HG02973 (cell line): Measurements from ENCODE around the gene KDM2B.

Experiments
- ATAC-seq: cut with Tn5 transposase; IDR thresholded peaks from one replicate; pipeline ENCODE4 v1.9.1; 2021; ENCODE audit warnings: moderate library complexity; ENCODE audit not compliant: unreplicated experiment

Gene KDM2B

GRCh38 chr12:121580959-121581685, at the start of gene KDM2B:
Gene KDM2B, minus strand, starts transcription at chr12:121581023. Its CDS starts 112 bp downstream, at chr12:121580911.
- no peak for ATAC-seq

DNA sequence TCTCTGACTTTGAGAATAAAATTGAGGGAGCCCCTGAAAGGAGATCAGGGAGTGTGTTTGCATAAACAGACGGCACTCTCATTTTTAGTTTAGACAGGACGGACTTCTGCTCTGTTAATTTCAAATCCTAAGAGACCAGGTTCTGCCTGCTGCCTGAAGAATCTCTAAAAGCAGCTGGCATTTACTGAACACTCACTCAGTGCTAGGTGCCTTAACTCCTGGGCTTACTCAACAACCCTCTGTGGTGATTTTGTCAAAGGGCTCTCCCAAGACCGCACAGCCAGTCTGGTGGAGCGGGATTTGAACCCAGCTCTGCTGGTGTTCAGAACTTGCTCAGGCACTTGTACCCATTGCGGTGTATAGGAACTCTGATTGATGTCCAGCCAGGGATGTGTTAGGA, 47.7 kb upstream of the KDM2B start:
- no peak for ATAC-seq

DNA sequence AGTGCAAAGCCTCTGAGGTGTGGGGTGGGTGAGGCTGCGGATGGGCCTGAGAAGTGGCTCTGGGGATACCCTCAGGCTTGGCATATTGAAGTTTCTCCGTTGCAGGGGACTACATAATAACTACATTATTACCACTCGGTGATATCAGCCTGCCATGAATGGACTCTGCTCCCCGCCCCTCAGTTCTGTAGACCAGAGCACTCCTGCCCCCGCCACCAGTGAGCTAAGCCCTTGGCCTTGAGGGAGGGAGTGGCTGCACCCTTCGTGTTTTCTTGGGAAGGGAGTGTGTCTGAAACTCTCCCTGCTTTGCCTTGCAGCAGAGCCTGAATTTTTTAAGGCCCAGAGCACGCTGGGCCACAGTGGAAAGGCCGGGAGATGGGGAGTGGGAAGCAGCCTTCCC, 47.2 kb upstream of the KDM2B start:
- ATAC-seq: no peak

DNA sequence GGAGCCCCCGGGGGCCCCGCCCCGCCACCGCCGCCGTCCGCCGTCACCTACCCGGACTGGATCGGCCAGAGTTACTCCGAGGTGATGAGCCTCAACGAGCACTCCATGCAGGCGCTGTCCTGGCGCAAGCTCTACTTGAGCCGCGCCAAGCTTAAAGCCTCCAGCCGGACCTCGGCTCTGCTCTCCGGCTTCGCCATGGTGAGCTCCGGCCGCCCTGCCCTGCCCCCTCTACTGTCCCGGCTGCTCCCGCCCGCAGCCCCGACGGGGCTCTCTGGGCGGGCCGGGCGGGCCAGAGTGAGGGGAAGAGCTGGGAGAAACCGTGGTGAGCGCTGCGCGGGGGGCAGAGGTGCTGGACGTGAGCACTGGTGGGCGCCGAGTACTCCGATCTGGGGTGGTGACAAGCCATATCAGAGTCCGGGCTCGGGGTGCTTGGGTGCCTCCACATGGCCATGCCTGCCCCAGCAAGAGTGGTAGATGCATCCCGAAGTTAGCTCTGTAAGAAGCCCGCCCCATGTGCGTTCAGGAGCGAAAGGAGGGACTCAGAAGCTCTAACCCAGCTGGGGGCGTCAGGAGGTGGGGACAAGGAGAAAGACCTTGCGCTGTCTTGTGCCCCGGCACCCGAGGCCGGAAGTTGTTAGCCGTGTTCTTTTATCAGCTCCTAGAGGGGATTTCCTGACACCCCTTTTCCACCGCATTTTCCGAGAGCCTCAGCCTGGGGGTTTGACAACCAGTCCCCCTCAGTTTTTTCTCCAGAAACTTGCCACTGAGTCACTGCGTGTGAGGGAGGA, 46.2 kb upstream of the KDM2B start:
- ATAC-seq: peak; percentile 30

- ATAC-seq: peak; percentile 57
Measured at GRCh38 chr12:121626087-121626852, 45.4 kb upstream of the KDM2B start, which contains the start of gene ORAI1. Gene ORAI1, plus strand, starts transcription at chr12:121626530.

GRCh38 chr12:121620333-121620891, 39.6 kb upstream of the KDM2B start:
- ATAC-seq: no peak

- no peak for ATAC-seq
Measured at GRCh38 chr12:121618659-121619233, 37.9 kb upstream of the KDM2B start.

- no peak for ATAC-seq
Measured at GRCh38 chr12:121614872-121615467, 34.1 kb upstream of the KDM2B start.

DNA sequence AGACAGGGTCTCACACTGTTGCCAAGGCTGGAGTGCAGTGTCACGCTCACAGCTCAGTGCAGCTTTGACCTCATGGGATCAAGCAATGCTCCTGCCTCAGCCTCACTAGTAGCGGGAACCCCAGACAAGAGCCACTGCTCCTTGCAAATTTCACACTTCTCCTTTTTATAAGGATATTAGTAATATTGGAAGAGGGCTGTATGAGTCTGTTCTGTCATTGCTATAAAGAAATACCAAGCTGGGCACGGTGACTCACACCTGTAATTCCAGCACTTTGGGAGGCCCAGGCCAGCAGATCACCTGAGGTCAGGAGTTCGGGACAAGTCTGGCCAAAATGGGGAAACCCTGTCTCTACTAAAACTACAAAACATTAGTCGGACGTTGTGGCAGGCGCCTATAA, 32.6 kb upstream of the KDM2B start:
- ATAC-seq: no peak

DNA sequence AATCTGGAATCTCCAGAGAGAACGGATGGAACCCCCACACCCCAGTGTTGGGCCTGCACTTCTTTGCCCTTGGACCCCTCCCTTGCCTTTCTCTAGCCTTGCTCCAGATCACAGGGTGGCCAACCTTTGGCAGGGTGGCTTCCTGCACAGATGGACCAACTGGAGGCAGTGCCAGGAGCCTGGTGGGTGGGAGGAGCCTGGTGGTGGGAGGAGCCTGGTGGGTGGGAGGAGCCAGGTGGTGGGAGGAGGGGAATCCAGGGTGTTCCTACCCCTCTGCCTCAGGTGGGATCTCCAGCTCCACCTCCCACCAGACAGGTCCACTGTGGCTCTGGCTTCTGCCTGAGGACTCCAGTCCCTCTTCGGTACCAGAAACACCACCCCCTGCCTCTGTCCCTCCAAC, 30.5 kb upstream of the KDM2B start:
- no peak for ATAC-seq

- no peak for ATAC-seq
Measured at GRCh38 chr12:121610239-121611149, 29.7 kb upstream of the KDM2B start.

DNA sequence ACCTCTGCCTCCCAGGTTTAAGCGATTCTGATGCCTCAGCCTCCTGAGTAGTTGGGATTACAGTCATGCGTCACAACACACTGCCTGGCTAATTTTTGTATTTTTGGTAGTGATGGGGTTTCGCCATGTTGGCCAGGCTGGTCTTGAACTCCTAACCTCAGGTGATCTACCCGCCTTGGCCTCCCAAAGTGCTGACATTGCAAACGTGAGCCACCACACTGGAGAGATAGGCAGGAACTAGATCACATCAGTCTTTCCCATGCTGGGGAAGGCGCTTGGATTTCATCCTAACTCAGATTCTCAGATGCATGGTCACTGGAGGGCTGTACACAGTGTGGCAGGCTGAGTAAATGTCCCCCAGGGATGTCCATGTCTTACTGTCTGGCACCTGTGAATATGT, 27.5 kb upstream of the KDM2B start:
- ATAC-seq: no peak

DNA sequence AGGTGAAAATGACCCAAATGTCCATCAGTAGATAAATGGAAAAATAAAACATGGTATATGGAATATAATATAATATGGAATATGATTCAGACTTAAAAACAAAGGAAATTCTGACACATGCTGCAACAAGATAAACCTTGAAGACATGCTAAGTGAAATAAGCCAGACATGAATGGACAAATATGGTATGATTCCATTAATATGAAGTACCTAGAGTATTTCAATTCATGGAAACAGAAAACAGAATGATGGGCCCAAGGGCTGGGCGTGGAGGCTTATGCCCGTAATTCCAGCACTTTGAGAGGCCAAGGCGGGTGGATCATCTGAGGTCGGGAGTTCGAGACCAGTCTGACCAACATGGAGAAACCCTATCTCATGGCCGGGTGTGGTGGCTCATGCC, 22.8 kb upstream of the KDM2B start:
- ATAC-seq: no peak

- no peak for ATAC-seq
Measured at GRCh38 chr12:121602766-121603165, 21.9 kb upstream of the KDM2B start.

- ATAC-seq: no peak
Measured at GRCh38 chr12:121600702-121601336, 20.0 kb upstream of the KDM2B start.

- no peak for ATAC-seq
Measured at GRCh38 chr12:121596526-121596925, 15.7 kb upstream of the KDM2B start.

GRCh38 chr12:121595520-121595919, 14.7 kb upstream of the KDM2B start:
- no peak for ATAC-seq

DNA sequence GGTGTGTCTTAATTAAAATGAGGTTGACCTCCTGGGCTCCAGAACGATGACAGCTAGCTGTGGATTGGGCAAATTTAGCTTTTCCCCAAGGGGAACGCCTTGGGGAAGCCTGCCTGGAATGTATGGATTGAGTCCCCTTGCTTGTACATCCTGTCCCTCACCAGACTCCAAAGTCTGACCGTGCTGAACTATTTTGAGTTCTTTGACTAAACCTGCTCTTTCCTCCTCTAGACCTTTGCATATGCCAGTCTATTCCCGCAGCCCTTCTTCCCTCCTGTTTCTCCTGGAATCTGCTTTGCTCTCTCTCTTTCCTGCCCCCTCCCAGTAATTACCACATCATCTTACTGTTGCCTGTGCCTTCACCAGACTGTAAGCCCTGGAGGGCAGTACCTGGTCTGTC, 11.5 kb upstream of the KDM2B start:
- no peak for ATAC-seq
